ENCODE measurements around the gene SMAD6. TPM values are rescaled to one million over a fixed set of nuclear protein-coding genes. Genes with fewer than 3 reads are reported as not detected.

The SMAD6 gene
- total and polyA plus RNA-seq, 2 of the 4 experiments (the other 2 are of a cell fraction): 4.8 to 8.5 TPM

GRCh38 chr15:66700412-66700801, 1.6 kb upstream of the SMAD6 start (continued):
- no peak for TF ChIP-seq USF2 (IDR thresholded peaks at IDR 0.05; ENCODE audit: low read depth, low read length)

GRCh38 chr15:66700802-66701421, 1.1 kb upstream of the SMAD6 start:
- TF ChIP-seq MXI1 (IDR thresholded peaks at IDR 0.05; ENCODE audit: borderline replicate concordance, low read depth, low read length) (no peak), USF2 (IDR thresholded peaks at IDR 0.05; ENCODE audit: low read depth, low read length) (0 out of 2 replicates have a peak, but pooled peaks have one; percentile 20), MAZ (IDR thresholded peaks at IDR 0.05; ENCODE audit: borderline replicate concordance, low read depth, low read length) (peak; percentile 61; the same call in 1 of the 2 replicates)
- H3K4ac ChIP-seq (ENCODE audit: low read depth, low read length): peak overlapping the region; percentile 80
- peaks cover 5% of the 10 kb centered on the region for H3K9me1 ChIP-seq (ENCODE audit: insufficient read depth, low read length)
- H3K27ac ChIP-seq (ENCODE audit: insufficient read depth, low read length): peak overlapping the region; percentile 90
- in situ Hi-C loops (cut with MboI; ENCODE audit: low sequenced_read_pairs): loop anchor here (25.0 kb wide), 1 partner anchor 136 kb away; no protein-coding TSS in a partner anchor
- no peaks in the 10 kb centered on the region for H3K9me3 ChIP-seq (ENCODE audit: control insufficient read depth, insufficient read depth, low read length)
- H2BK20ac ChIP-seq (ENCODE audit: low read depth, low read length): no peak overlapping the region; the same call in 1 of the 2 replicates
- BruUV-seq (replicated peaks): no TSS peak
- H3K4me1 ChIP-seq (ENCODE audit: control insufficient read depth, insufficient read depth, low read length): peaks cover 9% of the 10 kb centered on the region
- intact Hi-C loops (cut with micrococcal nuclease): loop anchor here (5.0 to 10.0 kb wide), 2 partner anchors 46 to 196 kb away; partner anchors contain the start of genes RPL4 and ZWILCH
- H3K36me3 ChIP-seq (ENCODE audit: control insufficient read depth, insufficient read depth, low read length): no peaks in the 10 kb centered on the region
- H4K5ac ChIP-seq (ENCODE audit: low read depth, low read length): peak overlapping the region; percentile 0; the same call in 1 of the 2 replicates
- ChIA-PET CTCF (no interaction called here), POLR2A (ENCODE audit: unreplicated experiment) (interaction anchor here (0.5 kb wide), 1 partner anchor 317 kb away, joined by 5 read pairs; no protein-coding TSS in a partner anchor)
- peak overlapping the region; percentile 20; the same call in 1 of the 2 replicates for H3K14ac ChIP-seq (replicated peaks; ENCODE audit: low read depth, low read length)
- peak overlapping the region; percentile 87; the same call in 1 of the 2 replicates for H3K56ac ChIP-seq (ENCODE audit: extremely low read depth, insufficient read depth, low read length)
- dilution Hi-C loops (cut with HindIII; ENCODE audit: low sequenced_read_pairs, unreplicated experiment): no loop called here
- H2BK120ac ChIP-seq (ENCODE audit: low read depth, low read length): peak overlapping the region; percentile 50
- H3K18ac ChIP-seq (ENCODE audit: low read depth, low read length): peak overlapping the region; percentile 5; the same call in 1 of the 2 replicates
- H3K27me3 ChIP-seq (ENCODE audit: control insufficient read depth, insufficient read depth, low read length): no peaks in the 10 kb centered on the region
- peak overlapping the region; percentile 1 for H2AK9ac ChIP-seq (replicated peaks; ENCODE audit: low read depth, low read length, poor library complexity)
- 0 out of 3 replicates have a peak overlapping the region, but pooled peaks have one; percentile 5 for H2BK15ac ChIP-seq (ENCODE audit: low read depth, low read length)
- peak overlapping the region; percentile 98 for H3K4me2 ChIP-seq (ENCODE audit: low read depth, low read length)
- peak overlapping the region; percentile 65; the same call in 1 of the 2 replicates for H2AK5ac ChIP-seq (ENCODE audit: low read depth, low read length)
- peak overlapping the region; percentile 81 to 83; a peak in 3 of 4 replicates for H4K8ac ChIP-seq (ENCODE audit: low read depth in 2 of 2, low read length in 2 of 2)
- DNase-seq (peak; percentile 91), ATAC-seq (ENCODE audit: low read depth) (peak; percentile 80)
- WGBS, 2 experiments (ENCODE audit: extremely low coverage in 2 of 2, insufficient read length in 1 of 2): no CpG with 5 or more reads among the region's 68 CpGs
- H3K9ac ChIP-seq (ENCODE audit: low read depth, low read length): peak overlapping the region; percentile 81
- H3K23ac ChIP-seq (ENCODE audit: low read depth, low read length): 0 out of 2 replicates have a peak overlapping the region, but pooled peaks have one; percentile 58
- H4K20me1 ChIP-seq (ENCODE audit: insufficient read depth, low read length): peaks cover 27% of the 10 kb centered on the region
- peak overlapping the region; percentile 68 for H3K4me3 ChIP-seq (ENCODE audit: insufficient read depth, low read depth, low read length)
- H2AFZ ChIP-seq (replicated peaks; ENCODE audit: low read length, poor library complexity): peak overlapping the region; percentile 95
- peaks cover 3 to 21% of the 10 kb centered on the region in 2 experiments for H3K79me1 ChIP-seq (ENCODE audit: low read depth in 1 of 2, low read length in 2 of 2)
- H4K91ac ChIP-seq (ENCODE audit: insufficient read depth, low read depth, low read length): peak overlapping the region; percentile 82; the same call in 1 of the 2 replicates
- H2BK5ac ChIP-seq (ENCODE audit: low read depth, low read length, poor library complexity, severe bottlenecking): peak overlapping the region; percentile 85

Measured in IMR-90 (cell line).